Right hindlimb (tissue), 1 donor: ENCODE results near the gene GALC.

ENCODE experiments used
- DNase-seq: peaks from one replicate; pipeline ENCODE4 v3.0.0-alpha.2; 2018

Gene GALC

GRCh38 chr14:88005978-88006851 lies 13.2 kb upstream of the GALC start:
- no peak for DNase-seq

DNA sequence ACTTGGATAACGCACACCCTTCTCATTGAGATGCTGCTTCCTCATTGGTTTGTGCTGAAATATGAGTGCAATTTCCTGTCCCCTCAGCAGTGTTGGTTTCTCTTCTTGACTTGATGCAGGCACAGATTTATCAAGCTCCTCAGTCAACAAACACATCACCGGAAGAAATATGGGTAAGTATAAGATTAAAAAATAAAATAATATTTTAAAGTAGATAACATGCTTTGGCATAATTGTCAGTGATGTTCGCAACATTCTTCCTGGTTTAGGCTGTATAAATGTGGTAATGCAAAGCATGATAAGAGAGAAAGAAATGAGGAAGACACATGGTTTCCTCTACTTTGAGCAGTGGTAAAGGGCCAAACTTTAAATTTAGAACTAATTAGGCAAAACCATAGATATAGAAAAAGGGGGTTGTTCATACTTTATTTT lies 12.1 kb upstream of the GALC start, which contains the start of gene GPR65:
Gene GPR65 (plus strand): TSS at position 86 of the 432 bp plus-strand sequence. CDS start 5,713 bp downstream, outside the sequence.
- DNase-seq, result no peak

DNA sequence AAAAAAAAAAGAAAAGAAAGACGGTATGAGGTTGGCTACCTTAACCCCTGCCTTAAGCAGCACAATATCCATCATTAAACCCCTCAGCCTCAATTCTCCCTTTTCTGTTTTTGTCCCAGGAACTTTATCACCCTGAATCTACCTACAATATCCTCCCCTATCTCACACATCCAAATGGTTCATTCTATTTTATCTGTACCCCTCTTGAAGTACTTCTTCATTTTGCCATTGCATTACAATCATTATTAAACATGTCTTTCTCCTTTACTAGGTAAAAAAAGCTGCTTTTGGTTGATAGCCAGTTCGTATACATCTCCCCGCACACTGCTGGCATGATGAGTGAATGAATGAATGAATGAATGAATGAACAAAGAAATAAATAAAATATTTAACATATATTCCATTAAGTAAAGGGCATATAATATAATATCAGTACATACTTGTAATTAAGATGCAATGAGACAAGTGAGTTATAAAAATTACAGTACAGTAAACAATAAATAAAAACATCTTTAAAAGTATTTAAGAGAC lies 11.6 kb upstream of the GALC start:
- no peak for DNase-seq

GRCh38 chr14:88003425-88003824 lies 10.4 kb upstream of the GALC start:
- DNase-seq, result no peak

- DNase-seq, result no peak
Observed at GRCh38 chr14:88002421-88003075, 9.6 kb upstream of the GALC start.

- DNase-seq, result no peak
Observed at GRCh38 chr14:87999277-87999676, 6.3 kb upstream of the GALC start.

- no peak for DNase-seq
Observed at GRCh38 chr14:87998482-87998881, 5.5 kb upstream of the GALC start.

GRCh38 chr14:87996291-87996592 lies 3.3 kb upstream of the GALC start:
- no peak for DNase-seq

GRCh38 chr14:87995500-87996290 lies 2.7 kb upstream of the GALC start:
- no peak for DNase-seq

DNA sequence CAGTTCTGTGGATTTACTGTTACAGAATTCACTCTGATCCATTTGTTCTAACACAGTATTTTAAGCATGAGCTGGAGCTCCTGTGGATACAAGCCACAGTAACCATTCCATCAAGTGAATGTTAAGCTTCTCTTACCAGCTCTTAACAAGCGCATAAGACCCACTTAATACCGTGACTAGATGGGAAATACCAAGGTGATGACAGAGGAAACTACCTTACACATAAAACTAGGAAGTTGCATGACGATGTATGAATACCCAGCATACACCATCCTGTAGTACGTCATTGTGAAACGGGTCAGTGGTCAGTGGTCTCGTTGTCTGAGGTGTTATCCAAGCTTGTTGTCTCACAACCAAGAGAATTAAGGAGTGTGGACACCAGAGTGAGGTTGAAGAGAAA lies 2.0 kb upstream of the GALC start:
- DNase-seq, result no peak

DNA sequence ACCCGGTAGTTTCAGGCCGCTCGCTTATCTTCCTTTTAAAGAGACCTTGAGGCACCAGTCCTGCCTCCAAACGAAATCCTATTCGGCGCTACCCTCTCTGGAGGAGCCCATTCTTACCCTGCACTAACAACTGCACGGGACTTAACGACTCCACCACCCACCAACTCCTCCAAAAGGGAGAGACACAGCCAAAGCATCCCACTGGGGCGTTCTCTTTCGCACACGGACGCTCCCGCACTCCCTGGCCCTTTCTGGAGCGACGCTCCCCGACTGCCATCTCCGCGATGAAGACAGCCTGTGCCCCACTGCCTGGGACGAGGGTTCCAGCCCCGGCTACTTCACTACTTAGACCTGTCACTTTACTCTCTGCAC lies 650 bp downstream of the GALC start:
- DNase-seq, result no peak

DNA sequence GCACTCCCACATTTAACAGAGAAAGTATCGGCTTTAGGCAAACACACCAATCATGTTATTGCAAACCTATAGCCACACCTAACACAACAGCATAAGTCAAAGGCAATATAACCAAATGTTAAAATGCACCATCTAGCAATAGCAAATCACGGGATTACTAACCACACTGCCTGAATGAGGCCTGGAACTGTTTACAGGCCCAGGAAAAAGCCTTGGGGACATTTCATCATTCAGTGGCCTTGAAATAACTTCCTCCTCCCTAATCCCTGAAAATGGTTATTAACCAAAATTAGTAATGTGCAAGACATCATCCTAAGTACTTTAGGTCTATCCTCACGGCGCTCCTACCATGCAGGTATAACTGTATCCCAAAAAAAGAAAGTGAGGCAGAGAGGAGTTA lies 2.3 kb downstream of the GALC start:
- no peak for DNase-seq

GRCh38 chr14:87989956-87990299 lies 3.1 kb downstream of the GALC start:
- DNase-seq, result no peak

- DNase-seq, result no peak
Observed at GRCh38 chr14:87989221-87989955, 3.6 kb downstream of the GALC start.

DNA sequence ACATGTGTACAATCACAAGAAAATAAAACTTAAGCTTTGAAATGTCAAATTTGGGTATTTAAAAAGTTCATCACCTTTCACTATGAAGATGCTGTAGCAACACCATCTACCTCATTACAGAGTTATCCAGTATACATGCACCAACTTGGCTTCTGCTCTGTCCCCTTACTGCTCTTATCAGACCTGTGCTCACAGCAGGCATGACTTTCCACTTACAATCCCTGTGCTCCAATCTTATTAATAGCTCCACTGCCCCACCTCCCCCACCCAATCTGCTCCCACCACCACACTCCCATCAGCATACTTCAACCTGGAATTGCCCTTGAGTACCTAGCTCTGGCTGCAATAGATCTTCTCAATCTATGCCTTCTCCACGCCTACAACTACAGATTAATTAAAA lies 13.3 kb downstream of the GALC start:
- DNase-seq, result no peak

DNA sequence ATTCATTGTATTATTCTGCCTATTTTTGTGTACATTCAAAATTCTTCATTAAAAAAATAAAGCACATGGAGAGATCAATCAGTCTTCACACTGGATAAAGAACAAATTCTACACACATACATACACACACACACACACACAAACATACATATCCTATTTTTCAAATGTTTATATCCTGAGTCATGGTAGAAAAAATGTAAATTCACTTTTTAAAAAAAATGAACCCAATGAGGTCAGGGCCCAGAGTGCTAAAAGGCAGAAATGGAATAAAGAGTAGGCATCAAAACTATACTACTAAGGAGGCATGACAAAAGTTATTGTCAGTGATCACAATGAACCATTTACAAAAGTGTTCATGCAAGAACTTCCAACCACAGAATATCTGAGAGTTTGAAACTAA lies 17.3 kb downstream of the GALC start:
- DNase-seq, result no peak

DNA sequence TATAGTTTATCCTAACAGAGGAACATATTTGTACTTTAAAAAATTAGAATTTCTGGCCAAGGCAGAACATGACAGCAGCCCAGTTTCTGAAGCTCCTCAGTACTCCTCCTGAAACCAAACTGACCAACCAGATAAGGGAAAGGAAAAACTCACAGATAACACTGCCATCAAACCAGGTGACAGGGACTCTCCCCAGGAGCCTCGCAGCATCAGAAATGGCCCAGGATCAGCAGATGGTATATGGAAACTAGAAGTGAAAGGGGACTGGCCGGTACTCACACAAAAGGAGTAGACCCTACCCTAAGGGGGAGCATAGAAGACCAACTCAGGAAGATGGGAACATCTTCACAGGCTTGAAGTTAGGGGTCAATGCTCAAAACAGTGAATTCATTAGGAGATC lies 22.0 kb downstream of the GALC start:
- DNase-seq, result no peak

DNA sequence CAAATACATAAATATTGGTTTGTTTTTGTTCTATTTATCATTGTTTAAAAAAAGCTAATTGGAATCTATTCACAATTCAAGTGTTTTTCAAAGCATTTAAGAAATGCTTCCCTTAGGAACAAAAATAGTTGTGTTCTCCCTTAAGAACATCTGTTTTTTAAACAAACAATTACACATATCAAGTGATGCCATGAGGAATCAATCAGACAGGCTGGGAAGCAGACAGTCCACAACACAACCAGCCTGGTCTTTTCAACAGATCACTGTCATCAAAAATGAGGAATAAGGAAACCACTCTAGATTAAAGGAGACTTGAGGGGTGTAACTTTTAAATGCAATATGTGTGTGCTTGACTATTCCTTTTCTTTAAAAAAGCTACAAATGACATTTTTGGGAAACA lies 25.5 kb downstream of the GALC start:
- no peak for DNase-seq

DNA sequence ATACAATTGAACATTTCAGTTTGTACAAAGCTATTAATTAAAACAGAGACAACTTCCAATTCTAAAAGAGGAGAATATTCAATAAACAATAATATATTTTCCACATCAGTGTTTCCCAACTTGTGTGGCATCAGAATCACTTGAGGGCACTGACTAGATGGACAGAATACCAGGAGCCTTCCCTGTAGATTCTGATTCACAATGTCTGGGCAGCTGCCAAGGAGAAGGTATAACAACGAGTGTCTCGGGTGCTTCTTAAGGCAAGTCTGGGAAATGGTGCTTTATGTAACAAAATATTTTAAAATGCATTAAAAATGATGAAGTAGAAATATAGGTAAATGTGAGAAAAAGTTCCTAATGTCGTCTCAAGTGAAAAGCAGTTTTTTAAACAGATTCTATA lies 26.2 kb downstream of the GALC start:
- no peak for DNase-seq

- DNase-seq, result no peak
Observed at GRCh38 chr14:87961246-87961645, 31.7 kb downstream of the GALC start.

DNA sequence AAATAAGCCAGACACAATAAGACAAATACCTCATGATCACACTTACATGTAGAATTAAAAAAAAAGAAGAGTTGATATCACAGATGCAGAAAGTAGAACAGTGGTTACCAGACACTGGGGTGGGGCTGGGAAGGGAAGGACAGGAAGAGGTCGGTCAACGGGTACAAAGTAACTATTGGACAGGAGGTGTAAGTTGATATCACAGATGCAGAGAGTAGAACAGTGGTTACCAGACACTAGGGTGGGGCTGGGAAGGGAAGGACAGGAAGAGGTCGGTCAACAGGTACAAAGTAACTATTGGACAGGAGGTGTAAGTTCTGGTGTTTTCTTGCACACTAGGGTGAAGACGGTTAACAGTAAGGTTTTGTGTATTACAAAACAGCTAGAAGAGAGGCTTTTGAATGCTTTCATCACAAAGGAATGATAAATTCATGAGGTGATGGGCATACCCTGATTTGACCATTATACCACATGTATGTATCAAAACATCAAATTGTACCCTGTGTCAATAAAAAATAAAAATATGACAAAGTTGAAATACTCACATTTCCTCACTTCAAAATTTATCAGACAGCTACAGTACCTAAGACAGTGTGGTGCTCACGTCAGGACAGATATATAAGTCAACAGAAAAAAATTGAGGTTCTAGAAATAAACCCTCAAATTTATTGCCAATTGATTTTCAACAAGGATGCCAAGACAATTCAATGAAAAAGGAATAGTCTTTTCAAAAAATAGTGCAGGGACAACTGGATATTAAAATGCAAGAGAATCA lies 32.8 kb downstream of the GALC start:
- DNase-seq, result no peak

- DNase-seq, result no peak
Observed at GRCh38 chr14:87955501-87955900, 37.5 kb downstream of the GALC start.
